ENCODE measurements around the gene CLN5.

CLN5 gene

DNA sequence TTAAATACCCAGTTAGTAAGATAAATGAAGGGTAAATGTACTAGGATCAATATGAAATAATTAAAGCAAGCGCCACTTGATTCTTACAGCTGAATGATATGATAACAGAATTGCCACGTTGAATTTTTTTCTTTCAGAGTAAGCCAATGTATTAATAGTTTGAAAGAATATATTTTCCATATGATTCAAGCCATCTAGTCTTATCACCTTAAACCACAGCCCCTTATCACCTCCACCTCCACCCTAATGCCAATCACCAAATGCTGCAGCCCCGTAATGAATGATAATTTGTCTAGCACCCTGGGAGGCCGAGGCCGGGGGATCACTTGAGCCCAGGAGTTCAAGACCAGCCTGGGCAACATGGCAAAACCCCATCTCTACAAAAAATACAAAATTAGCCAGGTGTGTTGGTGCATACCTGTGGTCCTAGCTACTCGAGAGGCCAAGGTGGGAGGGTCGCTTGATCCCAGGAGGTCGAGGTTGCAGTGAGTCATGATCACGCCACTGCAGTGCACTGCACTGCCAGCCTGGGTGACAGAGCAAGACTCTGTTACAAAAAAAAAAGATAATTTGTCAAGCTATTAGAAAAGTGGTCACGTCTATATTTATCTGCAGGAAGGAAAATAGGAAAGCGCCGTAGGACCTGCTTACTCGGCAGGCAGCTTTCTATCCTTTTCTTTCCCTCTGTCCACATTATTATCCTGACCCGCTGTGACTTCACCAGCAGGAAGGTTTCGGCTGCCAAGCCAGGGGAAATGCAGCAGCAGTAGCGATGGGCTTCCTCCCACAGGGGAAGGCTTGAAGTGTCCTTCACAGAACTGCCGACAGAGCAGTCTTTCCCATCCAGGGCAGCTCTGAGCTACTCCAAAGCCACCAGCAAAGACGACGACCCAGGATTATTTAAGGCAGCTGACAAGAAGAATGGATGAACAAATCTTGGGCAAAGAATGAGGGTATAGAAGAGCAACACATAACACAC lies 19.7 kb upstream of the CLN5 start:
- TF ChIP-seq, protein P1, sequence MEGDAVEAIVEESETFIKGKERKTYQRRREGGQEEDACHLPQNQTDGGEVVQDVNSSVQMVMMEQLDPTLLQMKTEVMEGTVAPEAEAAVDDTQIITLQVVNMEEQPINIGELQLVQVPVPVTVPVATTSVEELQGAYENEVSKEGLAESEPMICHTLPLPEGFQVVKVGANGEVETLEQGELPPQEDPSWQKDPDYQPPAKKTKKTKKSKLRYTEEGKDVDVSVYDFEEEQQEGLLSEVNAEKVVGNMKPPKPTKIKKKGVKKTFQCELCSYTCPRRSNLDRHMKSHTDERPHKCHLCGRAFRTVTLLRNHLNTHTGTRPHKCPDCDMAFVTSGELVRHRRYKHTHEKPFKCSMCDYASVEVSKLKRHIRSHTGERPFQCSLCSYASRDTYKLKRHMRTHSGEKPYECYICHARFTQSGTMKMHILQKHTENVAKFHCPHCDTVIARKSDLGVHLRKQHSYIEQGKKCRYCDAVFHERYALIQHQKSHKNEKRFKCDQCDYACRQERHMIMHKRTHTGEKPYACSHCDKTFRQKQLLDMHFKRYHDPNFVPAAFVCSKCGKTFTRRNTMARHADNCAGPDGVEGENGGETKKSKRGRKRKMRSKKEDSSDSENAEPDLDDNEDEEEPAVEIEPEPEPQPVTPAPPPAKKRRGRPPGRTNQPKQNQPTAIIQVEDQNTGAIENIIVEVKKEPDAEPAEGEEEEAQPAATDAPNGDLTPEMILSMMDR (IDR thresholded peaks at IDR 0.05): no peak
- Histone ChIP-seq H3K4me1 (no peaks in the 10 kb centered on the region), H3K9me3 (no peaks in the 10 kb centered on the region), H3K4me3 (no peak overlapping the region), H3K27me3 (no peaks in the 10 kb centered on the region), H3K27ac (no peak overlapping the region), H3K36me3 (no peaks in the 10 kb centered on the region)
- no peak for DNase-seq
- intact Hi-C loops (cut with DNase I; ENCODE audit: low total_unique reads): no loop called here

DNA sequence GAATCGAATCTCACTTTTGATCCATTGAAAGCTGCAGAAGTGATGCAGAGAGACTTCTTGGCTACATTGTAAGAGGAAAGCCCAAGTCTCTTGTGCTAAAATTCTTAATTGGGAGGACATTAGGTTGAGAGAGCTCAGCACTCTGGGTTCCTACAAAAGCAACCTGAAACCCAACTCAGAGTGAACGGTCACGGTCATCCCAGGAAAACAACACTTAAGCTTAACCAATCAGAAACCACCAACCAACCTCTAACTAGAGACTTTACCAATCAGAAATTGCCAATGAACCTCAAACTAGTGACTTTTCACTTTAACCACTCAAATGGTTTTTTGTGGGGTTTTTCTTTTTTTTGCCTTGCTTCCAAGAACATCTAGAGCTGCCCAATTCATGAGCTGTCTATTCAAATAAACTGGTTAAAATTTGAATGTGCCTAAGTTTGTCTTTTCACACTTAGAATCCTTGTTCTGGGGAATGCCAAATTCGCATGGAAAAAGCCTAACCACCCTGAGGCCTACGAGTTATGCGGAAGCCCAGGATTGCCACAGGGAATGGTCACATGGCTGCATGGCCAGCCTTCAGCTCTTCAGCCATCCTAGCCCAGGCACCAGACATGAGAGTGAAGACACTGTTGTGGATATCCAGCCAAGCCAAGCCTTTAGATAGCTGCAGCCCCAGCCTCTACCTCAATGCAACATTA lies 17.8 kb upstream of the CLN5 start:
- no peak overlapping the region for H3K4me3 ChIP-seq
- H3K36me3 ChIP-seq: no peaks in the 10 kb centered on the region
- TF ChIP-seq, protein P1 (IDR thresholded peaks at IDR 0.05): no peak
- no peak overlapping the region for H3K27ac ChIP-seq
- intact Hi-C loops (cut with DNase I; ENCODE audit: low total_unique reads): no loop called here
- H3K27me3 ChIP-seq: no peaks in the 10 kb centered on the region
- H3K4me1 ChIP-seq: no peaks in the 10 kb centered on the region
- H3K9me3 ChIP-seq: no peaks in the 10 kb centered on the region
- no peak for DNase-seq

DNA sequence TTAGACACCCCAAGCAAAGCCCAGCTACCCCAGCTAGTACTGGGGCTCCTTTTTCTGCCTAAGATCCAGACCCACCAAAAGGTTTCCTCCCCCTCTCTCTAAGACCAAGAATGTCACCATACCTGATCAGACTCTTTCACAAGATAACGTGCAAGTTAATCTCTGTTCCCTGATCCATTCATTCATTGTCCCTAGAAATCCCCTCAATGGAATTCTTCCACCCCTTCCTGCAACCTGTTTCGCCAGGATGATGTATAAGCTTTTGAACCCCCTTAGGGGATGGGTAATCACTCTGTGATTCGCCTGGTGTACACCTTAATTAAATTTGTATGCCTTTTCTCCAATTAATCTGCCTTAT lies 17.3 kb upstream of the CLN5 start:
- no peak overlapping the region for H3K4me3 ChIP-seq
- peaks cover 0 to under 1% (median under 1%) of the 10 kb centered on the region in 4 donors for H3K4me1 ChIP-seq
- no peak overlapping the region for H3K27ac ChIP-seq
- H3K36me3 ChIP-seq: no peaks in the 10 kb centered on the region
- no peak for DNase-seq
- intact Hi-C loops (cut with DNase I; ENCODE audit: low total_unique reads): no loop called here
- H3K27me3 ChIP-seq: no peaks in the 10 kb centered on the region
- H3K9me3 ChIP-seq: no peaks in the 10 kb centered on the region
- TF ChIP-seq, protein P1 (IDR thresholded peaks at IDR 0.05): no peak

DNA sequence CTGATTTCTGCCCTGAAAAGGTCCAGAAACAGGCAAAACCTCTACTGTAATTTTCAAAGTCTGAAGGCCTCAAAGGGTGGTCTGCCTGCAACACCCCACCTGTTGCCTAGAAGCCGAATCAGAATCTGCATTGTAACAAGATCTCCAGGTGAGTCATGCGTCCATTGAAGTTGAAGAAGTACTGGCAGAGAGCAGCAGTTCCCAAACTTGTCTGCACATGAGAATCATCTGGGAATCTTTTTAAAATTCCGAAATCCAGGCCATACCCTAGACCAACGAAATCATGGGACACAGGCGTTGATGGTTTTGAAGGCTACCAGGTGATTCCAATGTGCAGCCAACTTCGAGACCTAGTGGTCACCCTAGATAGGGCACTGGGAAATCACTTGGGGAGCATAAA lies 16.0 kb upstream of the CLN5 start:
- TF ChIP-seq, protein P1 (IDR thresholded peaks at IDR 0.05): no peak
- Histone ChIP-seq H3K4me3 (no peak overlapping the region), H3K4me1 (peaks cover 0 to 11% (median 9%) of the 10 kb centered on the region in 4 donors), H3K36me3 (no peaks in the 10 kb centered on the region), H3K27me3 (no peaks in the 10 kb centered on the region), H3K9me3 (no peaks in the 10 kb centered on the region), H3K27ac (no peak overlapping the region)
- no peak for DNase-seq
- intact Hi-C loops (cut with DNase I; ENCODE audit: low total_unique reads): no loop called here

DNA sequence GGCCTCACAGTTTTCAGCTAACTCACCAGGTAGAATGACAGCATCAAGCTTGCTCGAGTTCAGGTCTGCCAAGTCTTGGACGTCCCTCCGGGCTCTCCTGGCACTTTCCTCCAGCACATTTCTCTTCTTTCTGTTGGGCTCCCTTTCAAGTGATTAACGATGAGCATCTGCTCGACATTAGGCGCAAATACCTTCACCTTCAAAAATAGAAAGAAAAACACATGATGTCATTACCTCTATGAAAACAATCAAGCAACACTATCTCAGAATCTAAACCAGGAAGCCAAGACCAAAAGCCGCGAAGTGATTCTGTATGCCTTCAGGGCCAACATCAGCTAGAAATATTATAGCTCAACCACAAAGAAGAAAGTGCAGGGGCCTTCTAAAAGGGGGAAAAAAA lies 15.4 kb upstream of the CLN5 start:
- Histone ChIP-seq H3K4me3 (no peak overlapping the region), H3K36me3 (no peaks in the 10 kb centered on the region), H3K9me3 (no peaks in the 10 kb centered on the region), H3K27me3 (no peaks in the 10 kb centered on the region), H3K27ac (no peak overlapping the region), H3K4me1 (peaks cover 0 to 11% (median 9%) of the 10 kb centered on the region in 4 donors)
- no peak for DNase-seq
- intact Hi-C loops (cut with DNase I; ENCODE audit: low total_unique reads): no loop called here
- TF ChIP-seq, protein P1 (IDR thresholded peaks at IDR 0.05): no peak
